Neural cell (in vitro differentiated cells): ENCODE data around the gene PRKAG2. TPM values are rescaled to one million over a fixed set of nuclear protein-coding genes. Genes with fewer than 3 reads are reported as not detected.

Experiments used
- H2AFZ ChIP-seq: fragments of 200-600, 300-800 bp; sonication (generic), shearing (Covaris generic); 2 replicates; pipeline ENCODE4 v1.6.0; 2014; ENCODE audit warnings: low read depth, mild to moderate bottlenecking, antibody characterized with exemption, low read length, moderate library complexity
- H3F3A ChIP-seq: fragments of 200-600 bp; shearing (Covaris generic); 2 replicates; pipeline ENCODE4 v1.6.1; 2016; ENCODE audit warnings: mild to moderate bottlenecking, moderate library complexity, mixed read lengths, antibody characterized with exemption, low read length; ENCODE audit not compliant: insufficient read depth, poor library complexity, severe bottlenecking
- H3K27ac ChIP-seq: fragments of 200-600, 300-800 bp; sonication (generic), shearing (Covaris generic); 2 replicates; pipeline ENCODE4 v1.5.1; 2014; ENCODE audit warnings: mild to moderate bottlenecking, low read length, moderate library complexity
- H3K27me3 ChIP-seq: fragments of 300-800, 200-600 bp; sonication (generic), shearing (Covaris generic); 2 replicates; pipeline ENCODE4 v1.6.0; 2014; ENCODE audit warnings: mild to moderate bottlenecking, low read depth, low read length, moderate library complexity; ENCODE audit not compliant: insufficient read depth
- H3K36me3 ChIP-seq: fragments of 300-800, 200-600 bp; sonication (generic), shearing (Covaris generic); 2 replicates; pipeline ENCODE4 v1.5.1; 2014; ENCODE audit warnings: mild to moderate bottlenecking, antibody characterized with exemption, low read length, moderate library complexity; ENCODE audit not compliant: insufficient read depth
- H3K4me2 ChIP-seq: fragments of 300-800, 200-600 bp; sonication (generic), shearing (Covaris generic); 2 replicates; pipeline ENCODE4 v1.6.0; 2014; ENCODE audit warnings: mild to moderate bottlenecking, low read length
- H3K4me3 ChIP-seq: fragments of 300-800, 200-600 bp; sonication (generic), shearing (Covaris generic); 2 replicates; pipeline ENCODE4 v1.5.1; 2014; ENCODE audit warnings: mild to moderate bottlenecking, low read length, moderate library complexity
- H3K79me2 ChIP-seq: fragments of 200-600 bp; shearing (Covaris generic); replicated peaks from 2 replicates; pipeline ENCODE4 v1.6.0; 2014; ENCODE audit warnings: mild to moderate bottlenecking, low read length, moderate library complexity; ENCODE audit not compliant: insufficient read depth
- H3K9ac ChIP-seq: fragments of 300-800, 200-600 bp; sonication (generic), shearing (Covaris generic); 2 replicates; pipeline ENCODE4 v1.6.1; 2016; ENCODE audit warnings: mild to moderate bottlenecking, low read length, mixed read lengths
- H3K9me2 ChIP-seq: fragments of 200-600 bp; shearing (Covaris generic); 2 replicates; pipeline ENCODE4 v1.6.1; 2016; ENCODE audit warnings: mild to moderate bottlenecking, low read length, mixed read lengths; ENCODE audit not compliant: insufficient read depth
- H3K9me3 ChIP-seq: fragments of 200-600, 300-800 bp; sonication (generic), shearing (Covaris generic); 2 replicates; pipeline ENCODE4 v1.6.1; 2016; ENCODE audit warnings: mild to moderate bottlenecking, mixed run types, low read length, moderate library complexity, mixed read lengths
- H4K20me1 ChIP-seq: fragments of 200-600 bp; shearing (Covaris generic); 2 replicates; pipeline ENCODE4 v1.6.1; 2016; ENCODE audit warnings: mild to moderate bottlenecking, mixed run types; ENCODE audit not compliant: insufficient read depth
- CTCF ChIP-seq: fragments of 450-650 bp; IDR thresholded peaks from 2 replicates; pipeline ENCODE4 v1.5.1; 2014; ENCODE audit warnings: antibody characterized with exemption, mild to moderate bottlenecking, moderate library complexity; ENCODE audit not compliant: poor library complexity, severe bottlenecking
- EP300 ChIP-seq: fragments of 450-650 bp; conservative IDR thresholded peaks from 2 replicates; pipeline ENCODE4 v1.6.1; 2014; ENCODE audit warnings: antibody characterized with exemption, mild to moderate bottlenecking, moderate library complexity; ENCODE audit not compliant: poor library complexity, severe bottlenecking
- EZH2 ChIP-seq: fragments of 200-600, 300-800 bp; shearing (Covaris generic), sonication (generic); IDR thresholded peaks from 2 replicates; pipeline ENCODE4 v1.6.1; 2014; ENCODE audit warnings: antibody characterized with exemption, low read length, borderline replicate concordance, mild to moderate bottlenecking; ENCODE audit not compliant: insufficient read depth, poor library complexity, severe bottlenecking
- MXI1 ChIP-seq: fragments of 450-650 bp; conservative IDR thresholded peaks from 2 replicates; pipeline ENCODE4 v1.6.1; 2014; ENCODE audit warnings: antibody characterized with exemption, mild to moderate bottlenecking; ENCODE audit not compliant: poor library complexity, severe bottlenecking
- POLR2AphosphoS5 ChIP-seq: IDR thresholded peaks from 2 replicates; pipeline ENCODE4 v1.6.1; 2012
- RAD21 ChIP-seq: fragments of 450-650 bp; conservative IDR thresholded peaks from 2 replicates; pipeline ENCODE4 v1.6.1; 2014; ENCODE audit warnings: antibody characterized with exemption, mild to moderate bottlenecking, moderate library complexity
- REST ChIP-seq: IDR thresholded peaks from 2 replicates; pipeline ENCODE4 v1.6.1; 2012; ENCODE audit warnings: borderline replicate concordance
- SMC3 ChIP-seq: fragments of 450-650 bp; conservative IDR thresholded peaks from 2 replicates; pipeline ENCODE4 v1.6.1; 2014; ENCODE audit warnings: antibody characterized with exemption, mild to moderate bottlenecking, moderate library complexity; ENCODE audit not compliant: poor library complexity
- TAF1 ChIP-seq: IDR thresholded peaks from 2 replicates; pipeline ENCODE4 v1.6.1; 2012; ENCODE audit warnings: low read depth
- polyA plus RNA-seq: library from polyadenylated mRNA; depleted of rRNA; stranded (reverse); fragments of >200 nt; gene quantifications from 2 replicates; pipeline ENCODE4 v1.2.3, GENCODE V29; 2014

The PRKAG2 gene
- polyA plus RNA-seq, 1 donor from 2014 or later: 22.9 TPM

- no peak overlapping the region for H2AFZ ChIP-seq
- no peaks in the 10 kb centered on the region for H3K36me3 ChIP-seq
- no peak overlapping the region for H3K27ac ChIP-seq
- no peaks in the 10 kb centered on the region for H3K9me2 ChIP-seq
- H3K79me2 ChIP-seq: no peaks in the 10 kb centered on the region
- no peaks in the 10 kb centered on the region for H4K20me1 ChIP-seq
- no peak overlapping the region for H3K9ac ChIP-seq
- TF ChIP-seq EZH2: no peak
- TF ChIP-seq MXI1: no peak
- H3K27me3 ChIP-seq: peaks cover 13% of the 10 kb centered on the region
- H3K9me3 ChIP-seq: no peaks in the 10 kb centered on the region
- no peaks in the 10 kb centered on the region for H3F3A ChIP-seq
- no peak overlapping the region for H3K4me2 ChIP-seq
- H3K4me3 ChIP-seq: no peak overlapping the region
These were observed 40.0 kb downstream of the PRKAG2 start for GRCh38 chr7:151836927-151837205.

GRCh38 chr7:151836191-151836926, 40.6 kb downstream of the PRKAG2 start:
- peaks cover 13% of the 10 kb centered on the region for H3K27me3 ChIP-seq
- no peak overlapping the region for H3K4me3 ChIP-seq
- H3K9ac ChIP-seq: no peak overlapping the region
- H4K20me1 ChIP-seq: no peaks in the 10 kb centered on the region
- no peaks in the 10 kb centered on the region for H3K9me3 ChIP-seq
- no peaks in the 10 kb centered on the region for H3K79me2 ChIP-seq
- H3K36me3 ChIP-seq: no peaks in the 10 kb centered on the region
- H3K27ac ChIP-seq: no peak overlapping the region
- H2AFZ ChIP-seq: no peak overlapping the region
- no peak overlapping the region for H3K4me2 ChIP-seq
- no peaks in the 10 kb centered on the region for H3F3A ChIP-seq
- no peaks in the 10 kb centered on the region for H3K9me2 ChIP-seq
- no peak for TF ChIP-seq CTCF
- no peak for TF ChIP-seq EP300
- TF ChIP-seq POLR2AphosphoS5: no peak
- no peak for TF ChIP-seq TAF1
- no peak for TF ChIP-seq RAD21
- TF ChIP-seq MXI1: no peak
- TF ChIP-seq REST: no peak
- no peak for TF ChIP-seq EZH2
- TF ChIP-seq SMC3: no peak
